GM21367 (cell line): ENCODE data around the gene PDE4D.

Experiments used
- ATAC-seq: cut with Tn5 transposase; IDR thresholded peaks from one replicate; pipeline ENCODE4 v1.9.1; 2021; ENCODE audit not compliant: unreplicated experiment

The PDE4D gene

DNA sequence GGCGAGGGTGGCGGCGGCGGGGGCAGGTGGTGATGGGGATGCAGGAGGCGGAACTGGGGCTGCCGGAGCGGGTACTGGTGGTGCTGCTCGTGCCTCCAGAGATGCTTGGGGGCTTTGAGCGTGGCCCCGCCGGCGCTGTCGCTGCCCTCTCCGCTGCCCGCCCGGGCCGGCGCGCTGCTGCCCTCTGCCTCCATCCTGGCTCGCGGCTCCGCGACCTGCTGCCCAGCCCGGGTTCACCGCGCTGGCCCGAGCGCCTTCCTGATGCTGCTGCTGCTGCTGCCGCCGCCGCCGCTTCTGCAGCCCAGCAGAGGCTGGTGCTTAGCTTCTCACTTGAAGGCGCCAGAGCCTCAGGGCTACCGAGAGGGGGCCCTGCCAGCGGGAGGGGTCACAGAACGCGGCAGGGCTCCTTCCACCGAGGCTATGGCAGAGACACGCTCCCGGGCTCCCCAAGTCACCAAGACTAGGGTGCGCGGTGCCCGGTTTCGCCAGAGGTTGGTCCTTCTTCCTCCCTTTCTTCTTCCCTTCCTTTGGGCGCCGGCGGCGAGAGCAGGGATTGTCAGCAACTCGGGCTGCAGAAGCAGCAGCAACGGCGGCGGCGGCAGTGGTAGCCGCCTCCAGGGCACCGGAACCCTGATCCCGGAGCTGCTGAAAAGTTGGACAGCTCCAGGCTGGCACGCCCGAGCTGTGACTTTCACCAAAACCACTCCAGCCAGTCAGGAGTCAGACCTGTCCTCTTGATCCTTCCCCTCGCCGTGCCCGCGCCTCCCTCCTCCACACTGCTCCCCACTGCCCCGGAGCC lies at the start of gene PDE4D:
Gene PDE4D (minus strand): TSS at position 298 of the 799 bp plus-strand sequence.
- ATAC-seq: no peak

DNA sequence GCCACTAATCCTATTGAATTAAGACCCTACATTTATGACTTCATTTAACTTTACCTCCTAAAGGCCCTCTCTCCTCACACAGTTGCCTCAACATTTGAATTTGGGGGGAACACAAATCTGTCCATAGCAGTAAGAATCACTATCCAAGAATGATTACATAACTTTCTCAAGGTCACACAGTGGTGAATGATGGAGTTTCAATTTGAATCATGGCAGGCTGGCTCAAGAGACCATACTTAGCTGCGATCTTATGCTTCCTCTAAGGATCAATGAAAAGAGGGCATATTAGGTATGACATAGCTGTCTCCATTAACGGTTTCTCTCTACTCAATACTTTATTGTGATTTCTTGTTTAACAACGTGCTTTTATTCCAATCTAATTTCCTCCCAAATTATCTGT lies 44.1 kb upstream of the PDE4D start:
- ATAC-seq: no peak

DNA sequence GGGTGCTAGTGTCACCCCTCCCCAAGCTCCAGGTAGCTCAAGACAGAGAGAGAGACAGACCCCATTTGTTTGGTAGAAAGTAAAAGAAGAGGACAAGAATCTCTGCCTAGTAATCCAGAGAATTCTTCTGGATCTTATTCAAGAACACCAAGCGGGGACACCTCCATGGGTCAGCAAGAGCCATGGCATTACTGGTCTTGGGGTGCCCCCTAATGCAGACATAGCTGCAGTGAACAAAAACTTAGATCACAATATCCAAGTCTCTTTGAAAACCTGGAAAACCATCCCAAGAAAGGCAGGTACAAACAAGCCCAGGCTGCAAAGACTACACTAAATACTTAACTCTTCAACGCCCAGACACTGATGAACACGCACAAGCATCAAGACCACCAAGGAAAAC lies 29.9 kb upstream of the PDE4D start:
- ATAC-seq: no peak

DNA sequence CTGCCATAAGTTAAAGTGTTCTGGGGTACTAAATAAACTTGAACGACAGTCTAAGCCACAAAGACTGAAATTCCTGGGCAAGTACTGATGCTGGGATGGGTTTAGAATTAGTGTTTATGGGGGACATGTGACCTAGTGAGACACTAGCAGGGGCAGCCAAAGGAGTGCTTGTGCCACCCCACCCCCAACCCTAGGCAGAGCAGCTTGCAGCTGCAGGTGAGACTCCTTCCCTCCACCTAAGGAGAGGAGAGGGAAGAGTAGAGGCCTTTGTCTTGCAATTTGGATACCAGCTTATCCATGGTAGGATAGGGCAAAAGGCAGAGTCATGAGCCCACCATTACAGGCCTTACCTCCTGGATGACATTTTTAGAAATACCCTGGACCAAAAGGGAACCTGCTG lies 28.7 kb upstream of the PDE4D start:
- no peak for ATAC-seq

DNA sequence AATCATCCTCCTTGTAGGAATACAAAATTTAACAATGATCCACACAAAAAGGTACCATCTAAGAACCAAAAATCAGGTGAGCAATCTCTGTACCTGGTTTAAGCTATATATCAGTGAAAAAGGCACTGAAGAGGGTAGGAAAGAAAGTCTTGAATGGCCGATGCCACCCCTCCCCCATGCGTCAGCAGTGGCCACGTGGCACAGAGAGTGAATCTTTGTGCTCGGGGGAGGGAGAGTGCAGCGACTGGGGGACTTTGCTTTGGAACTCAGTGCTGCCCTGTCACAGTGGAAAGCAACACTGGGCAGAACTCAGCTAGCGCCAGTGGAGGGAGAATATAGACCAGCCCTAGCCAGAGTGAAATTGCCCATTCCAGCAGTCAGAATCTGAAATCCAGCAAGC lies 28.3 kb upstream of the PDE4D start:
- no peak for ATAC-seq

DNA sequence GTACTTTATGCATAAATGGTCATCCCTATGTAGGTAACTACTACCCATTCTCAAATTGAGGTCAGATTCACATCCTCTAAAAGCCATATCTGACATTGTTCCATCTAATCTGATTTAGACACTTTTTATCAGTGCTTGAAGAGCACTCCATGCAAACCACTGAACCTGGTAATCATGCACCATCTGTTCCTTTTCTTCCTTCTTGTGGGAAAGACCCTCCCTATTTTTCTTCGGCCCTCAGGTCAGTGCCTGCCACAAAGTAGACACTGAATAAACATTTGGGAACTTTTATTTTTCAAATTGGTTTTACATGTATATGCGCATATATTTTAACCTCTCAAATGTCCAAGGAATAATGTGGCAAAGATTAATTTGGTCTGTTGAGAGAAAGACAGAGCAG lies 26.0 kb upstream of the PDE4D start:
- ATAC-seq: no peak

DNA sequence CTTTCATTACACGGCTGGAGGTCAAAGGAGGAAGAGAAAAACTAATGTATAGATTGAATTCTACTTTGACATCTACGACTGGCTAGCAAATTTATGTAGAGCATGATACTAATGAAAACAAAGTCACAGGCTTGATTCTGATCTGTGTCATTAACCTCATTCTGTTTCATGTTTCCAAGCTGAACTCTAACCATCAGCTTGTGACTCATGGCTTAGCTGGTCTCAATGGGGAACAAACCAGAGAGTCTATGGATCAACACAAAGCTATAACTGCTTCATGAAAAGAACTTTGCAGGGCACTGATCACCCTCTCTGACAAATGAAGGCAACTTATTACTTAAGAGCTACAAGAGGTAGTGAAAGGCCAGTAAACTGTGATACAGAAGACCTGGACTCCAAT lies 23.6 kb upstream of the PDE4D start:
- ATAC-seq: no peak

DNA sequence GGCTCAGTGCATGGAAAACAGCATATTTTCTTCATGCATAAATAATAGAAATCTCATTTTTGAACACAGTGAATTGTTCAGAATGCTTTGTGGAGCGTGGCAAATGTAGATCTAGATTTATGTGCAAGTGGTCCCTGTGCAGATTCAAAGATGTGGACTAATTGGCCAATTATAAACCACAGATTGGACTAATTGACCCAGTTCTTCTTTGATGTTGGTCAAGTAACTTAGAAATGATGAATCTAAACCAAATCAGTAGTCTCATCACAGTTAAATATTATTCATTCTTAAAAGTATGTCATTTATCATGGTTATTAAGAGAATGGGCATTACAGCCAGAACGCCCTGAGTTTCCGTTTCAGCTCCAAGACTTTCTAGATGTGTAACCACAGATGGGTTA lies 11.7 kb upstream of the PDE4D start:
- no peak for ATAC-seq

DNA sequence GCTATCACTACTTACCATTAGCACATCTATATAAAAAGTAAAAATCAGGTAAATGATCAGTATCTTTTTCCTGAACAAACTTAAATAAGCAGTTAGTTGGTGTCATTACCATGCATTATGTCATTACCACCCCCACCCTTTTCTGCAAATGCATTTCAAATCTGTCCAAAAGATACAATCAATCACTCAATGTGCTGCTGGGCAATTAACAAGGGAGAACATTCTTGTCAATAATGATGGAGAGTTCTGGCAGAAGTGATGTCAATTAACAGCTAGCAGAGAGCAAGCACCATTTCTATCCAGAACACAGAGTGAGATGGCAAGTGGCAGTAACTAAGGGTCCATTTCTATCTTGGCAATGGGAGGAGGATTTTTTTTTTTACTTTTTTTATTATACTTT lies 3.5 kb upstream of the PDE4D start:
- no peak for ATAC-seq

DNA sequence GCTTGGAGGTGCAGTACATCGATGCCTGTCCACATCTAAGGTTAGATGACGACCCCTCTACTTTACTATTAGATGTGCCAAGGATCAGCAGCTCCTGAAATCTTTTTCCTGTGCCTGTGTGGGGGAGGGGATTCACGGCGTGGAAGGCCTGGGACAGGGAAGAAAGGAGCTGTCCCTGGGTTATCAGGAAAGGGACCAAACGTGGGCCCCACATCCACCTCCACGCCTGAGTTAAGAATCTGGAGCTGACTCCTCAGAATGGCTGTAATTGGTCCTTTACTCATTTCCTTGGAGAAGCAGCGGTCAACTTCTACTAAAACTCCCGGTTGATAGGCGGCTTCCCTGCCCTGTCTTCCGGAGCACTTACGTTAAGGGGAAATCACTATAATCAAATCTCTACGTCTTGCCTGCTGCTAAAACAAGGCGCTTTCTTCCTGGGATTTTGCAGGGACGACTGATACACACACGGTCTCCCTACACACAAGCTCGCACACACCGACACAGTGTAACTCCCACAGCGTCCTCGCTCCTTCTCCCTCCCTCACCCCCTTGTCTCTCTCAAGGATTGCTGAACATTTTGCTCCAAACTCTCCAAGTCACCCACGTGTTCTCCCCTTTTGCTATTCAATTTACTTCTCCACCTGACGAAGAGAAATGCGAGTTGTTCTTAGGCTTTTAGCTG lies 1.4 kb downstream of the PDE4D start:
- no peak for ATAC-seq

DNA sequence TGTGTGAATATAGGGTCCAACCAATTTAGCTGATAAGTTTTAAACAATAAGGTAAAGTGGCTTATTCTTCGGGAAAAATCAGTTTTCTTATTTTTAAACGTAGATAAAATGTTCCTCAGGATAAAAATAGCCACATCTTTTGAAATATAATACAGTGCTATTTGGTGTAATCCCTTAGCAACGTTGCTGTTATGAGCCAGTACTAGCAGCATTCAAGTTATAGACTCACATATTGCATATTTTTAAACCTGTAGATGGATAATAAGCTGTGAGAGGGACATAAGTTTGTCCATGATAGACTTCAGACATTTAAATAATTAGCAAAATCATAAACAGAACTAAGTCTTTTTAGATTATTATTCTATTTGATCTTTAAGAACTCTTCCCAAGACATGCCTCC lies 6.3 kb downstream of the PDE4D start:
- ATAC-seq: no peak

DNA sequence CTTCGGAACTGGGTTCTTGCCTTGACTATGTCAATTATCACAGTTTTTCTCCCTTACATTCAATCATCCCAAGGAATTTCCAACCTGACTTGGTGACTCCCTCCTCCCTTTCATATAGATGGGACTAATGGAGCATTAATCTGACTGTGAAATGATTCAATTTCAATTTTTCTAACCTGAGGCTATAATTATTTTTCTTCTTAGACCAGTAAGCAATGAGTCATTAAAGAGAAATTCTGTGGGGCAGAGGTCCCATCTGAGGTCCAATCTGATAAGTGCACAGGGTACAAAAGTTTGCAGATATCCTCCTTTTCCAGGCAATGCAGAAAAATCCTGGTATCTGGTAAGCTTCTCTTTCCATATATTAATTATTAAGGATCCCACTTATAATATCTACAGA lies 18.9 kb downstream of the PDE4D start:
- ATAC-seq: no peak

DNA sequence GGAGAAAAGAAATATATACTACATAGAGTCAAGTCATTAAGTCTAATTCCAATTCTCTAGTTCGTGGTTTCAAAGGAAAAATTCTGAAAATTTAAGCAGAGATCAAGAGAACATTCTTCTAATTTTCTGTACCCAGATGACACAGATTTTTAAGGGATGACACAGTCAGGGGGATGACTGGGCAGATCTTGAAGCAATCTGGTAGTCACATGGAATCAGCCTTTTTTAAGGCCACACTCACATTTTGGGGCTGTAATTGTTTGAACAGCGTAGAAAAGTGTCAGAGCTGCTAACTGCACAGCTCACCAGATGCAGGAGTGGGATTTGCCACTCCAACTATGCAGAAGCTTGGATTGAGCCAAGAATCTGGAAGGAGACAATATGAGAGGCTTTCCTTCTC lies 20.4 kb downstream of the PDE4D start:
- no peak for ATAC-seq

DNA sequence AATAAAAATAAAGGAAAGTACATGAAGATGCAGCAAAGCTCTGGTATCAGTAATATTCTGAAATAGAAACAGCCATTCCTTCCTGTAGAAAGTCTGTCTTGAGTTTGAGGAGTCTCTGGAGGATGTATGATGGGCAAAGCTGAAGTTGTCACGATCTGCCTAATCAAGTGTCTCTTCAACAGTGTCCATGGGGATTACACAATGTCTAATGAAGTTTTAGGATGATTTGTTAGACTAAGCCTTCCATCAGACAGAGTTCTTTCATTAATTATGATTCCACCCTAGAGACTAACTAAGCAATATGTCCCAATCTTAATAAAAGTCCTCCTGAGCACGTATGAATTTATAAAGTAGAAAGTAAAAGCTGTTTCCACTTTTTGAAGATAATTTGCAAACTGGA lies 26.9 kb downstream of the PDE4D start:
- no peak for ATAC-seq

DNA sequence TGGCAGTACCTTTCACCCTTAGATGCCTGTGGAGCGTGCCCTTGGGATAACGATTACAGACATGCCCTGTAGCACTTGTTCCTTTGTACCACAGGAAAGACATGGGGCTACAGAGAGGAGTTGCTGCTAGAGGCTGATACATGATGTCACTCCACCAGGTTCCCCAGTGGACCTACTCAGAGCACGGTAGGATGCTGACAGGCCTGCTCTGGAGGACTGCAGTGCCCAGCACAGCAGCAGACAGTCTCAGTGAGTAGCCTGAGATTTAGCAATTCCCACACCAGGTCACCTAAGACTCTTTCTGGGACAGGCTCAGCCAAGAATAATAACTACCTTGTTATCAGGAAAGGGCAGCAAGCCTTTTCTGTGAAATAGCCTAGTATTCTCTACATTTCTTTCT lies 28.8 kb downstream of the PDE4D start:
- ATAC-seq: no peak

DNA sequence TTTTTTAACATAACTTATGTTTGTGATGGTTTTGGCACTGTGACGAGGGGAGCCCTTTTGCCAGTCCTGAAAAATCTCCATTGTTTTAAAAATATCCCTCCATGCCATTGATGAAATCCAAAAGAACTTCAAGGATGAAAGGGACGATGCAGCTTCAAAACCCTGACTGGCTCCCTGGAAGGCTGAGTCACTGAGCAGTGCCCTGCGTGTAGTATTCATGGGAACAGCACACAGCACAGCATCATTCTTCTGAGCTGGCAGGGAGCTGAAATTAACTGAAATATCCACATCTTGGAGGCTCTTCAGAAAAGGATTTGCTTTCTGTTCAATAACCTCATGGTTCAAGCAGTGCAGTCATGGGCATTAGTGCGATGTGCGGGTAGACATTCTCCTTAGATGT lies 29.7 kb downstream of the PDE4D start:
- no peak for ATAC-seq

DNA sequence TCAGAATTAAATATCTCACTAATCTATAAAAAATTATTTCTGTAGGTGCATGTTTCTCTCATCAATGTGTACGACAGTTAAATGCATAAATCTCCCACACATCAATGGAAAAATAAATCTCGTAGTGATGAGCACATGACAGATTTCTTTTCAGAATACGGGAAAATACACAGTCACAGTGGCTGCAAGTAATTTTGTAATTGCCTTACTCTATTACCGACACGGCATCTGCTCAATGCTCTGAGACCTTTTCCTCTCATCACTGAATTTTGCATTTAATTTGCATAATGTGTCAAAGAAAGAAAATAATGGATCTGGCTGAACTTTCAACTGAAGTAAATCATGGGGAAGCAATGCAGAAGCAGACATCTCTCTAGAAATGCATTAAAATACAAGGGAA lies 37.2 kb downstream of the PDE4D start:
- ATAC-seq: no peak

DNA sequence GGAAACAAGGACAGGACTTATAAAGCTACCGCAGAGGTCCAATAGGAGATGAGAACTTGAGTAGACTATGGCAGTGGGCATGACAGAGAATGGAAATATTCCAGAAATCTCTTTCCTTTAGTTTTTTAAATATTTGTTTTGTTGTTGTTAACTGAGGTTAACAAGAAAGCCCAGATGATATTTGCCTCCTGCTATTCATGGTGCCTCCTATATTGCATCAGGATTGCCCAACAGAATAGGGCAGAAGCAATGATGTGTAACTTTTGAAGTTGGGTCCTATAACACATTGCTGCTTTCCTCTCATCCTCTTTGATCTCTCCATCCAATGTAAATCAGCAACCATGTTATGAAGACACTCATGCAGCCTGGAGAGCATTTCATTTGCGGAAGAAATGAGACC lies 42.8 kb downstream of the PDE4D start:
- ATAC-seq: no peak

DNA sequence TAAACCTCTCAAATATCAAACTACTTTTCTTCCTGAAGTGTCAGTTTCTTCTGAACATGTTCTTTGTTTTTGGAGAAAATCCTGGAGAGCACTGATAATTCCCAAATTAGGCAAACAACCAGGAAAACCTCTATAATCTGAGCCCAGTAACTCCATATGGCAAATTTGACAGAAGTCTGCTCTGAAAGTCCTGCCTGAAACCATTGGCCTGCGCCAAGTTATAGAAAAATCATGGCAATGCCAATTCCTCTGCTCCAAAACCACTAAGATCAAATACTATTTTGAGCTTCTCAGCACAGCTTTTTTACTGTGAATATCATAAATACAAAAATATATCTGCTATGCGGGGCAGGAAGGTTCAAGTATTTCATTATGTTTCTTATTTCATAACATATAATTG lies 45.9 kb downstream of the PDE4D start:
- no peak for ATAC-seq

DNA sequence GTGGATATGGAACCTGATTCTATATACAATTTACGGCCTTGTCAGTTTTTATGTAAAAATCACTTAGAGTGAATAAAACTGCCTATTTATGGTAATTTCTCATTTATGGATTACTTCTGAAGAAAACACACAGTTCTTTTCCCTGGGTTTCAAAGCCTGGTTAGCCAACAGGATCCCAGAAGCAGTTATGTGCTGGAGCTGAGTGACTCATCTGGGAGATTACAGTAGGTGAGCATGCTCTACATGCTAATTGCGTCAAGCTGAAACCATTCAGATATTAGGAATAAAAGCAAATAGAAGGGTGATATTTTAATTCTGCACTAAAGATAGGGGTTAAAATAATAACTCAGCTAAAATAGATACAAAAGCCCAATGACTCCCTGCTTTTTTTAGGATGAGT lies 47.8 kb downstream of the PDE4D start:
- ATAC-seq: no peak

DNA sequence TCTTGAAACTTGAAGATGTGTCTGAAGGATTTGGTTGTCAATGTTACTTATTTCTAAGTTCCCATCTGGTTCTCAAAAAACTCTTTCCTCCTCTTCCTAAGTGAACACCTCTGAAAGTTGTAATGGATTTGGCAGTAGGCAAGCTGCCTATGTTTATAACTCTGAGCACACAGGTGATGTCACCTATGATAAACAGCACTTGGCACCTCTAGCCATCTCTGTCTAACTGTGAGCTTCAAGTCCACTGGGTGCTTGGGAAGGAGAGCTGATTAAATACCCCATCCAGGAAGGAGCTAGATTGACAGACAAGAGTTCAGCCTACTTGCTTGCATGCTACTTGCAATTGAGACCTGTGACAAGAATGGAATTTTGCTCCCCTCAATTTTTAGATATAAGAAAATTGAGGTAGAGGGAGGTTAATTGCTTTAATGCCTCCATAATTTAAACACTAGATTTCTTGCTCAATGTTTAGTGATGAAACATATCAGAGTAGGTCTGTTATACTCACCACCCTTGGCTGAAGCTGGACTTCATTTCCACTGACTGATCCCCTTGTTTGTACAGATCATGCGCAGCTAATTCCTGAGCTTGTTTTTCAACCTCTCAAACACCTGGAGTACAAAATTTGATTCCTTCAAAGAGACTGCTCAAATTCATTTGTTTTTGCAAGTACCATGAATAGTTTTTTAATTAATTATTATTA lies 49.9 kb downstream of the PDE4D start:
- ATAC-seq: no peak

DNA sequence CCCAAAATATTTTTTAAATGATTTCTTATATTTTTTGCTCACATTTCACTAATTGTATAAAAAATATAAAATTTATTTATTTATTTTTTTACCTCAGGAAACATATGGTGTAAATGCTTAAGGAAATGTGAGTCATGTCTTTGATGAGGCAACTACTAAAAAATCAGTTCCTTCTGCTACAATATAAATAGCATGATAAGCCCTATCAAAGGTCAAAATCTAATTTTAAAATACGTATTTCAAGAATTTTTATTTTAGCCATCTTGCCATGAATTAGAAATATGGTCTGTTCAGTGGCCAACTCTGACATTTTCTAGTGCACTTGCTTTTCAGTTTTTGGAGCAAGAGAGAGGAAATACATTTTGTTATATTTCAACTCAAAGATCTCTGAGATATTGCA lies 50.5 kb downstream of the PDE4D start:
- ATAC-seq: no peak
